CD14-positive monocyte (primary cell): ENCODE results near the gene PTPRQ. TPM values are rescaled to one million over a fixed set of nuclear protein-coding genes. Genes with fewer than 3 reads are reported as not detected.

Source experiments
- DNase-seq, 3 donors: peaks; one replicate each; pipeline ENCODE4 v3.0.0-alpha.2; 2011 to 2022
- H2AFZ ChIP-seq: 2 replicates; pipeline ENCODE4 v1.6.0; 2012; ENCODE audit warnings: mild to moderate bottlenecking, low read depth, low read length, inconsistent platforms; ENCODE audit not compliant: insufficient read depth, poor library complexity, severe bottlenecking
- H3K27ac ChIP-seq, 2 donors: 1 replicate in 1 of 2; 2 replicates in 1 of 2; pipeline ENCODE4 v1.5.1; 2012 to 2013; ENCODE audit warnings: low read length in 2 of 2, control low read depth in 1 of 2, inconsistent platforms in 1 of 2, low read depth in 1 of 2, mild to moderate bottlenecking in 1 of 2
- H3K27me3 ChIP-seq, 2 donors: one replicate each; pipeline versions ENCODE4 v1.6.0 to v1.6.1; 2011 to 2013; ENCODE audit warnings: low read length in 2 of 2; ENCODE audit not compliant: control insufficient read depth in 2 of 2, insufficient read depth in 2 of 2
- H3K36me3 ChIP-seq, 2 donors: replicated peaks in 1 of 2; 1 replicate in 1 of 2; 2 replicates in 1 of 2; pipeline versions ENCODE4 v1.5.1 to v1.6.1; 2012 to 2013; ENCODE audit warnings: low read length in 2 of 2, control low read depth in 1 of 2, inconsistent platforms in 1 of 2, mild to moderate bottlenecking in 1 of 2; ENCODE audit not compliant: insufficient read depth in 2 of 2, control insufficient read depth in 1 of 2
- H3K4me1 ChIP-seq, 2 donors: 1 replicate in 1 of 2; 2 replicates in 1 of 2; pipeline versions ENCODE4 v1.5.1 to v1.6.1; 2012 to 2013; ENCODE audit warnings: low read length in 2 of 2, control low read depth in 1 of 2, inconsistent platforms in 1 of 2, mild to moderate bottlenecking in 1 of 2, moderate library complexity in 1 of 2; ENCODE audit not compliant: insufficient read depth in 2 of 2, control insufficient read depth in 1 of 2
- H3K4me2 ChIP-seq: replicated peaks from 2 replicates; pipeline ENCODE3; 2012; ENCODE audit warnings: low read length, moderate library complexity, mild to moderate bottlenecking; ENCODE audit not compliant: poor library complexity, severe bottlenecking; ENCODE audit errors: extremely low read depth
- H3K4me3 ChIP-seq, 3 experiments: fragments of 200-600 bp in 1 of 3; sonication (generic) in 1 of 3; replicated peaks in 1 of 3; 1 replicate in 2 of 3; 2 replicates in 1 of 3; pipeline ENCODE4 v1.5.1; 2011 to 2013; ENCODE audit warnings: low read length in 3 of 3, mild to moderate bottlenecking in 3 of 3, control low read depth in 2 of 3, low read depth in 2 of 3, inconsistent platforms in 1 of 3, moderate library complexity in 1 of 3
- H3K79me2 ChIP-seq: 2 replicates; pipeline ENCODE4 v1.6.0; 2012; ENCODE audit warnings: mild to moderate bottlenecking, control low read depth, inconsistent platforms, low read length, moderate library complexity; ENCODE audit not compliant: insufficient read depth
- H3K9ac ChIP-seq: 2 replicates; pipeline ENCODE4 v1.6.0; 2017; ENCODE audit warnings: low read length, mild to moderate bottlenecking; ENCODE audit not compliant: insufficient read depth, poor library complexity, severe bottlenecking
- H3K9me3 ChIP-seq, 2 donors: replicated peaks in 1 of 2; 1 replicate in 1 of 2; 2 replicates in 1 of 2; pipeline versions ENCODE4 v1.5.1 to v1.6.1; 2012 to 2013; ENCODE audit warnings: low read length in 2 of 2, control low read depth in 1 of 2; ENCODE audit not compliant: control insufficient read depth in 1 of 2, insufficient read depth in 1 of 2
- H4K20me1 ChIP-seq: 2 replicates; pipeline ENCODE4 v1.6.0; 2012; ENCODE audit warnings: mild to moderate bottlenecking, low read length, control low read depth, moderate library complexity; ENCODE audit not compliant: insufficient read depth
- H3K27ac Mint-ChIP-seq, 7 donors: one replicate each; pipeline ENCODE4 v1.8.0; 2020; ENCODE audit warnings: mild to moderate bottlenecking in 7 of 7, mixed read lengths in 7 of 7, moderate library complexity in 6 of 7, inconsistent platforms in 2 of 7
- H3K27me3 Mint-ChIP-seq, 3 donors: one replicate each; pipeline ENCODE4 v1.8.0; 2021 to 2022; ENCODE audit warnings: low read depth in 3 of 3, mild to moderate bottlenecking in 3 of 3, mixed read lengths in 3 of 3, moderate library complexity in 3 of 3, inconsistent platforms in 1 of 3
- H3K36me3 Mint-ChIP-seq, 2 donors: one replicate each; pipeline ENCODE4 v1.8.0; 2020; ENCODE audit warnings: mixed read lengths in 2 of 2, inconsistent platforms in 1 of 2, mild to moderate bottlenecking in 1 of 2
- H3K4me1 Mint-ChIP-seq: one replicate; pipeline ENCODE4 v1.8.0; 2020; ENCODE audit warnings: mild to moderate bottlenecking, mixed read lengths
- H3K4me3 Mint-ChIP-seq, 2 donors: one replicate each; pipeline ENCODE4 v1.8.0; 2020; ENCODE audit warnings: mild to moderate bottlenecking in 2 of 2, mixed read lengths in 2 of 2, moderate library complexity in 1 of 2
- H3K9me3 Mint-ChIP-seq, 7 donors: one replicate each; pipeline ENCODE4 v1.8.0; 2020 to 2022; ENCODE audit warnings: mixed read lengths in 7 of 7, mild to moderate bottlenecking in 6 of 7, moderate library complexity in 6 of 7, inconsistent platforms in 2 of 7
- CTCF ChIP-seq: fragments of 200-600 bp; IDR thresholded peaks from one replicate; pipeline ENCODE4 v1.8.0; 2022; ENCODE audit warnings: antibody characterized with exemption, mild to moderate bottlenecking
- WGBS: methylation state at CpG from one replicate; pipeline ENCODE4 v1.1.5; 2013; ENCODE audit warnings: missing lambda C conversion rate; ENCODE audit not compliant: insufficient coverage; 5-methylcytosine and 5-hydroxymethylcytosine counted together
- intact Hi-C, 2 donors: fragments of 100-400 bp; cut with micrococcal nuclease; formaldehyde crosslinking; loops; one replicate each; pipeline versions ENCODE4 v1.15.0 to v1.15.1; 2023
- polyA plus RNA-seq, 3 donors: library from polyadenylated mRNA; depleted of rRNA in 1 of 3; unstranded in 2 of 3; stranded (reverse) in 1 of 3; fragments of 300-500 nt in 2 of 3; fragments of >200 nt in 1 of 3; fragmentation: Illumina TruSeq in 2 of 3; gene quantifications; 1 replicate in 2 of 3; 2 replicates in 1 of 3; pipeline ENCODE4 v1.2.3, GENCODE V29; 2012 to 2021

Gene PTPRQ
- polyA plus RNA-seq, 3 donors, result not detected

- DNase-seq, result no peak
- no peak for TF ChIP-seq CTCF
- no CpG with 5 or more reads among the region's 2 CpGs for WGBS
- H3K4me3 ChIP-seq, result no peak overlapping the region
- no peaks in the 10 kb centered on the region for H3K27me3 ChIP-seq
- Mint-ChIP-seq H3K4me1 (no peaks in the 10 kb centered on the region), H3K27me3 (peaks cover 2 to 4% (median 2%) of the 10 kb centered on the region in 3 donors), H3K27ac (no peak overlapping the region), H3K9me3 (peaks cover 0 to 2% (median 0%) of the 10 kb centered on the region in 7 donors), H3K4me3 (no peak overlapping the region), H3K36me3 (no peaks in the 10 kb centered on the region)
- no peak overlapping the region for H3K9ac ChIP-seq
- no peak overlapping the region for H2AFZ ChIP-seq
- no peaks in the 10 kb centered on the region for H4K20me1 ChIP-seq
- no peak overlapping the region for H3K27ac ChIP-seq
- intact Hi-C loops, result no loop called here
- H3K36me3 ChIP-seq, result no peaks in the 10 kb centered on the region
- no peaks in the 10 kb centered on the region for H3K79me2 ChIP-seq
- H3K9me3 ChIP-seq, result no peaks in the 10 kb centered on the region
- no peaks in the 10 kb centered on the region for H3K4me1 ChIP-seq
- H3K4me2 ChIP-seq, result no peak overlapping the region
These were observed 12.0 kb upstream of the PTPRQ start for GRCh38 chr12:80432061-80432460.

GRCh38 chr12:80441921-80442320, 2.1 kb upstream of the PTPRQ start:
- no peak overlapping the region for H3K27ac Mint-ChIP-seq
- no peak overlapping the region for H3K4me3 Mint-ChIP-seq
- H3K4me2 ChIP-seq, result no peak overlapping the region
- no peak overlapping the region for H2AFZ ChIP-seq
- no peaks in the 10 kb centered on the region for H3K79me2 ChIP-seq
- H3K4me1 Mint-ChIP-seq, result no peaks in the 10 kb centered on the region
- no peak overlapping the region for H3K4me3 ChIP-seq
- H3K36me3 ChIP-seq, result no peaks in the 10 kb centered on the region
- H3K27me3 Mint-ChIP-seq, result no peaks in the 10 kb centered on the region
- H3K27ac ChIP-seq, result no peak overlapping the region
- no peaks in the 10 kb centered on the region for H3K9me3 ChIP-seq
- H3K9ac ChIP-seq, result no peak overlapping the region
- H3K9me3 Mint-ChIP-seq, result peaks cover 0 to 4% (median 1%) of the 10 kb centered on the region in 7 donors
- DNase-seq, result no peak
- H4K20me1 ChIP-seq, result no peaks in the 10 kb centered on the region
- TF ChIP-seq CTCF, result no peak
- H3K36me3 Mint-ChIP-seq, result no peaks in the 10 kb centered on the region
- intact Hi-C loops, result no loop called here
- no peaks in the 10 kb centered on the region for H3K27me3 ChIP-seq
- no peaks in the 10 kb centered on the region for H3K4me1 ChIP-seq
